H1 (cell line): ENCODE results near the gene CIAO3. TPM values are rescaled to one million over a fixed set of nuclear protein-coding genes. Genes with fewer than 3 reads are reported as not detected.

Experiments
- CTCF ChIA-PET: fragments of 300-600 bp; sonication (Branson Sonifier 250); formaldehyde crosslinking; loops from one replicate; lab custom pipeline; 2021; ENCODE audit not compliant: partially characterized antibody; lab: Charles Lee
- POLR2A ChIA-PET: fragments of 300-600 bp; sonication (Branson Sonifier 250); formaldehyde crosslinking; loops from one replicate; lab custom pipeline; 2021; ENCODE audit warnings: inconsistent platforms; ENCODE audit not compliant: partially characterized antibody; lab: Charles Lee
- DNase-seq, 2 experiments: peaks; one replicate each; pipeline versions ENCODE4 v3.0.0 to v3.0.0-alpha.2; 2010 to 2022; ENCODE audit warnings: low spot score in 2 of 2, low read depth in 1 of 2, mixed read lengths in 1 of 2
- FAIRE-seq: peaks from 2 replicates; lab custom pipeline; 2011; peaks lifted over from hg19 to GRCh38; lab: Jason Lieb, UNC
- H2AFZ ChIP-seq: 2 replicates; pipeline ENCODE4 v1.8.1; 2012; ENCODE audit warnings: low read length, inconsistent platforms
- H2AK5ac ChIP-seq: 2 replicates; pipeline ENCODE4 v1.6.1; 2013; ENCODE audit warnings: low read depth, low read length
- H2BK120ac ChIP-seq: replicated peaks from 2 replicates; pipeline ENCODE3; 2013; ENCODE audit warnings: low read depth, low read length, inconsistent platforms
- H2BK12ac ChIP-seq: 2 replicates; pipeline ENCODE4 v1.6.1; 2013; ENCODE audit warnings: low read depth, low read length
- H2BK15ac ChIP-seq: 2 replicates; pipeline ENCODE4 v1.6.1; 2013; ENCODE audit warnings: low read length
- H2BK20ac ChIP-seq: 2 replicates; pipeline ENCODE4 v1.6.1; 2013; ENCODE audit warnings: low read length
- H2BK5ac ChIP-seq: 2 replicates; pipeline ENCODE4 v1.6.1; 2013; ENCODE audit warnings: low read depth, low read length
- H3K14ac ChIP-seq: 2 replicates; pipeline ENCODE4 v1.6.1; 2013; ENCODE audit warnings: inconsistent platforms; ENCODE audit not compliant: insufficient read length
- H3K18ac ChIP-seq: 2 replicates; pipeline ENCODE4 v1.6.1; 2013; ENCODE audit warnings: low read length; ENCODE audit errors: extremely low read depth
- H3K23ac ChIP-seq: 2 replicates; pipeline ENCODE4 v1.6.1; 2013; ENCODE audit warnings: inconsistent platforms; ENCODE audit not compliant: insufficient read length
- H3K23me2 ChIP-seq: 2 replicates; pipeline ENCODE4 v1.6.1; 2013; ENCODE audit warnings: low read depth, low read length
- H3K27ac ChIP-seq: 2 replicates; pipeline ENCODE4 v1.6.1; 2011; ENCODE audit warnings: low read depth, low read length, inconsistent platforms
- H3K27me3 ChIP-seq, 4 experiments: replicated peaks in 1 of 4; 1 replicate in 1 of 4; 2 replicates in 3 of 4; pipeline versions ENCODE4 v1.6.1 to v1.8.1; 2011 to 2013; ENCODE audit warnings: low read length in 3 of 4, mild to moderate bottlenecking in 3 of 4, inconsistent platforms in 2 of 4, mixed read lengths in 2 of 4, moderate library complexity in 1 of 4; ENCODE audit not compliant: control insufficient read depth in 3 of 4, insufficient read depth in 3 of 4; ENCODE audit errors: extremely low read depth in 1 of 4
- H3K36me3 ChIP-seq, 4 experiments: 2 replicates each; pipeline versions ENCODE4 v1.6.1 to v1.8.1; 2011 to 2013; ENCODE audit warnings: mild to moderate bottlenecking in 4 of 4, low read length in 3 of 4, moderate library complexity in 2 of 4, control low read depth in 1 of 4, inconsistent platforms in 1 of 4; ENCODE audit not compliant: insufficient read depth in 4 of 4, control insufficient read depth in 2 of 4
- H3K4ac ChIP-seq: replicated peaks from 2 replicates; pipeline ENCODE3; 2013; ENCODE audit warnings: low read length, low read depth, mixed read lengths, inconsistent platforms; ENCODE audit not compliant: insufficient read length
- H3K4me1 ChIP-seq, 4 experiments: replicated peaks in 1 of 4; 1 replicate in 1 of 4; 2 replicates in 3 of 4; pipeline versions ENCODE4 v1.6.1 to v1.8.1; 2011 to 2013; ENCODE audit warnings: low read length in 3 of 4, inconsistent platforms in 2 of 4, mixed read lengths in 1 of 4; ENCODE audit not compliant: insufficient read depth in 4 of 4, control insufficient read depth in 3 of 4
- H3K4me2 ChIP-seq, 2 experiments: 2 replicates each; pipeline versions ENCODE4 v1.6.1 to v1.8.1; 2011 to 2013; ENCODE audit warnings: low read depth in 2 of 2, low read length in 2 of 2, control low read depth in 1 of 2, inconsistent platforms in 1 of 2, mild to moderate bottlenecking in 1 of 2; ENCODE audit not compliant: insufficient read depth in 1 of 2
- H3K4me3 ChIP-seq, 4 experiments: fragments of 200-600, 300-600 bp in 1 of 4; sonication (generic), shearing (Covaris generic), sonication (Bioruptor Twin) in 1 of 4; 2 replicates each; pipeline versions ENCODE4 v1.5.1 to v1.8.1; 2011 to 2016; ENCODE audit warnings: low read length in 4 of 4, low read depth in 3 of 4, control low read depth in 2 of 4, inconsistent platforms in 2 of 4, mild to moderate bottlenecking in 2 of 4, mixed read lengths in 1 of 4, moderate library complexity in 1 of 4; ENCODE audit not compliant: insufficient read depth in 2 of 4; ENCODE audit errors: extremely low read depth in 1 of 4
- H3K56ac ChIP-seq: replicated peaks from 2 replicates; pipeline ENCODE3; 2013; ENCODE audit warnings: low read depth, mild to moderate bottlenecking, mixed read lengths, low read length, inconsistent platforms; ENCODE audit not compliant: insufficient read length
- H3K79me1 ChIP-seq: 2 replicates; pipeline ENCODE4 v1.6.1; 2013; ENCODE audit warnings: low read depth, low read length, control low read depth
- H3K79me2 ChIP-seq, 2 experiments: 2 replicates each; pipeline versions ENCODE4 v1.6.1 to v1.8.1; 2012 to 2013; ENCODE audit warnings: low read length in 2 of 2, mild to moderate bottlenecking in 2 of 2, inconsistent platforms in 1 of 2; ENCODE audit not compliant: insufficient read depth in 2 of 2, control insufficient read depth in 1 of 2
- H3K9ac ChIP-seq, 4 experiments: replicated peaks in 1 of 4; 1 replicate in 1 of 4; 2 replicates in 3 of 4; pipeline versions ENCODE4 v1.6.1 to v1.8.1; 2011 to 2013; ENCODE audit warnings: low read depth in 3 of 4, low read length in 3 of 4, control low read depth in 2 of 4, mild to moderate bottlenecking in 2 of 4, moderate library complexity in 2 of 4, inconsistent platforms in 1 of 4; ENCODE audit errors: extremely low read depth in 1 of 4
- H3K9me3 ChIP-seq, 2 experiments: 2 replicates each; pipeline versions ENCODE4 v1.6.1 to v1.8.1; 2012 to 2013; ENCODE audit warnings: mild to moderate bottlenecking in 2 of 2, moderate library complexity in 2 of 2, control low read depth in 1 of 2, inconsistent platforms in 1 of 2, low read depth in 1 of 2, low read length in 1 of 2, mixed read lengths in 1 of 2; ENCODE audit not compliant: insufficient read depth in 2 of 2
- H4K20me1 ChIP-seq, 2 experiments: replicated peaks in 1 of 2; 2 replicates each; pipeline versions ENCODE3 to v1.8.1; 2011 to 2013; ENCODE audit warnings: inconsistent platforms in 2 of 2, low read length in 2 of 2, mild to moderate bottlenecking in 1 of 2; ENCODE audit not compliant: insufficient read depth in 2 of 2, control insufficient read depth in 1 of 2
- H4K5ac ChIP-seq: 2 replicates; pipeline ENCODE4 v1.6.1; 2013; ENCODE audit warnings: low read length, low read depth, mixed read lengths, inconsistent platforms; ENCODE audit not compliant: insufficient read length
- H4K8ac ChIP-seq: 2 replicates; pipeline ENCODE4 v1.8.0; 2013; ENCODE audit warnings: mild to moderate bottlenecking, moderate library complexity, low read length, inconsistent platforms; ENCODE audit not compliant: insufficient read depth; ENCODE audit errors: extremely low read depth
- H4K91ac ChIP-seq: replicated peaks from 2 replicates; pipeline ENCODE3; 2013; ENCODE audit warnings: low read length, mixed read lengths, inconsistent platforms; ENCODE audit not compliant: insufficient read length
- CHD2 ChIP-seq: IDR thresholded peaks from 2 replicates; pipeline ENCODE4 v1.6.1; 2012; ENCODE audit warnings: low read length, improper control_type of control experiment
- SP4 ChIP-seq: IDR thresholded peaks from 2 replicates; pipeline ENCODE4 v1.6.1; 2012; ENCODE audit warnings: low read length, inconsistent platforms
- WGBS, 2 experiments: shearing (Covaris generic) in 1 of 2; methylation state at CpG; one replicate each; pipeline versions ENCODE4 v1.1.6 to v1.1.7; 2013 to 2015; ENCODE audit warnings: low lambda C conversion rate in 2 of 2, mixed read lengths in 2 of 2, inconsistent platforms in 1 of 2, low coverage in 1 of 2, missing lambda C conversion rate in 1 of 2; ENCODE audit not compliant: insufficient replicate concordance in 2 of 2, insufficient coverage in 1 of 2, insufficient read length in 1 of 2; ENCODE audit errors: extremely low coverage in 1 of 2, missing lambda C conversion rate in 1 of 2; 5-methylcytosine and 5-hydroxymethylcytosine counted together
- polyA plus RNA-seq, 7 experiments: library from polyadenylated mRNA; depleted of rRNA in 3 of 7; stranded (reverse) in 5 of 7; unstranded in 2 of 7; fragments of >200 nt in 5 of 7; fragments of 200-250 nt in 2 of 7; gene quantifications; 1 replicate in 5 of 7; 2 replicates in 1 of 7; 4 replicates in 1 of 7; pipeline versions ENCODE4 v1.2.1 to v1.2.3, GENCODE V29; 2011 to 2013; ENCODE audit warnings: missing spikeins in 2 of 7, mixed read lengths in 2 of 7
- total RNA-seq: library from RNA; stranded (reverse); fragmentation: NEBNext Ultra II Directional; extraction: Animal tissue kit (Norgen Biotek cat#: 25700); gene quantifications from 2 replicates; pipeline ENCODE4 v1.2.1, GENCODE V29; 2021

The CIAO3 gene
- total and polyA plus RNA-seq, 2 of the 8 experiments (the other 6 are each of a cell fraction or from before 2014, with no cell fraction given) = 20.0 to 20.4 TPM

DNA sequence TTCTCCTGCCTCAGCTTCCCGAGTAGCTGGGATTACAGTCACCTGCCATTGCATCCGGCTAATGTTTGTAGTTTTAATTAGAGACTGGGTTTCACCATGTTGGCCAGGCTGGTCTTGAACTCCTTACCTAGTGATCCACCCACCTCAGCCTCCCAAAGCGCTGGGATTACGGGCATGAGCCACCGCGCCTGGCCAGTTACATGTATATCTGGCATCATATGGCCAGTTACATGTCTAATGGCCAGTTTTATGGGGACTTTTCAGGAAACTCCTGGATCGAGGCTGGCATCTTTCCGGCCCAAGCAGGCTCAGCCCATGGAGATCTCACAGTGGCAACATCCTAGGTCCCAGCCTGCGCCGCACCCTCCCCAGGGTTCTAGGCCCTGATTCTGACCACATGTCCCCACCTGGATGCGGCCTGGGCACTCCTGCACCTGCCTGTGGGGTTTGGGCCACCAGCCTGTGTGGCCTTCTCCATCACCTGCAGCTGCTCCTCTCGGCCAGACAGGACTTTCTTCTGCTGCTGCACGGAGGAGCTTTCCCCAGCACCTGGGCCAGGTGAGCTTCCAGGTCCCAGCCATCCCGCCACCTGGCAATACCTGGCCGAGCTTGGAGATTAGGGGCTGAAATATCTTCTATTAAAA lies 1.3 kb upstream of the CIAO3 start:
- no peak overlapping the region for H3K9ac ChIP-seq
- no peak overlapping the region for H2BK5ac ChIP-seq
- DNase-seq = no peak
- no peak overlapping the region for H3K4ac ChIP-seq
- no peak for FAIRE-seq
- peak overlapping the region; percentile 46; the same call in 1 of the 2 replicates for H2BK15ac ChIP-seq
- no peak overlapping the region for H2BK20ac ChIP-seq
- no peaks in the 10 kb centered on the region for H3K79me2 ChIP-seq
- H3K4me1 ChIP-seq = peaks cover 0 to 9% (median 4%) of the 10 kb centered on the region in 4 experiments; a peak in 5 of 7 replicates
- no peak overlapping the region for H3K27ac ChIP-seq
- H3K36me3 ChIP-seq = 0 out of 8 replicates have a peak, but pooled peaks cover 0 to under 1% (median 0%) of the 10 kb centered on the region in 4 experiments
- no peak overlapping the region for H4K5ac ChIP-seq
- H2BK12ac ChIP-seq = no peak overlapping the region
- peaks cover 7% of the 10 kb centered on the region; the same call in 1 of the 2 replicates for H3K23me2 ChIP-seq
- no peak overlapping the region; a peak in 1 of 4 replicates for H3K4me2 ChIP-seq
- H2AK5ac ChIP-seq = peak overlapping the region; percentile 86; the same call in 1 of the 2 replicates
- H3K56ac ChIP-seq = no peak overlapping the region
- H3K23ac ChIP-seq = no peak overlapping the region
- H2AFZ ChIP-seq = no peak overlapping the region
- H3K18ac ChIP-seq = no peak overlapping the region
- no peaks in the 10 kb centered on the region for H4K20me1 ChIP-seq
- peak overlapping the region; percentile 40 for H4K91ac ChIP-seq
- no peaks in the 10 kb centered on the region for H3K79me1 ChIP-seq
- CTCF ChIA-PET = interaction anchor here (0.8 to 35.8 kb wide), 9 partner anchors 8 to 85 kb away, joined by 4 to 977 read pairs (median 12); partner anchors contain the start of genes ANTKMT, CCDC78, CHTF18 and FBXL16
- no peak overlapping the region for H4K8ac ChIP-seq
- no peak overlapping the region for H2BK120ac ChIP-seq
- POLR2A ChIA-PET = interaction anchor here (1.2 to 6.3 kb wide), 6 partner anchors 12 to 42 kb away, joined by 3 to 39 read pairs (median 14); partner anchors contain the start of genes ANTKMT, CCDC78 and MSLN
- no peaks in the 10 kb centered on the region for H3K9me3 ChIP-seq
- H3K4me3 ChIP-seq = no peak overlapping the region
- 98% methylated on average over 15 of the region's 15 CpGs; no CpG with 5 or more reads in 1 of the 2 experiments for WGBS, 2 experiments
- no peak overlapping the region for H3K14ac ChIP-seq
- no peaks in the 10 kb centered on the region for H3K27me3 ChIP-seq
- TF ChIP-seq SP4 = no peak
- TF ChIP-seq CHD2 = no peak
